Tibial nerve (tissue), 4 donors: Measurements from ENCODE around the gene LSM7. TPM values are rescaled to one million over a fixed set of nuclear protein-coding genes. Genes with fewer than 3 reads are reported as not detected.

ENCODE experiments used
- DNase-seq, 2 donors: peaks; one replicate each; pipeline ENCODE4 v3.0.0-alpha.2; 2019; ENCODE audit warnings: low spot score in 2 of 2
- H3K27ac ChIP-seq, 4 donors: fragments of 200-600 bp; sonication (generic) in 3 of 4; one replicate each; pipeline ENCODE4 v1.5.1; 2017 to 2019; ENCODE audit warnings: mild to moderate bottlenecking in 1 of 4
- H3K27me3 ChIP-seq, 2 donors: fragments of 200-600 bp; sonication (generic) in 1 of 2; one replicate each; pipeline versions ENCODE4 v1.5.1 to v1.6.0; 2017 to 2019
- H3K36me3 ChIP-seq, 3 donors: fragments of 200-600 bp; sonication (generic); one replicate each; pipeline ENCODE4 v1.5.1; 2018 to 2019
- H3K4me1 ChIP-seq, 4 donors: fragments of 200-600 bp; sonication (generic) in 3 of 4; one replicate each; pipeline ENCODE4 v1.5.1; 2017 to 2019
- H3K4me3 ChIP-seq, 4 donors: fragments of 200-600 bp; sonication (generic) in 3 of 4; one replicate each; pipeline ENCODE4 v1.5.1; 2017 to 2019; ENCODE audit warnings: mild to moderate bottlenecking in 1 of 4, moderate library complexity in 1 of 4
- H3K9me3 ChIP-seq, 4 donors: fragments of 200-600 bp; sonication (generic) in 3 of 4; one replicate each; pipeline ENCODE4 v1.5.1; 2017 to 2019
- CTCF ChIP-seq, 5 experiments: fragments of 200-600 bp in 3 of 5; fragments of 450-650 bp in 2 of 5; sonication (generic) in 3 of 5; IDR thresholded peaks; one replicate each; pipeline ENCODE4 v1.5.1; 2016 to 2019; ENCODE audit warnings: antibody characterized with exemption in 5 of 5, mild to moderate bottlenecking in 3 of 5, moderate library complexity in 2 of 5
- EP300 ChIP-seq, 2 donors: sonication (generic); formaldehyde crosslinking; IDR thresholded peaks; one replicate each; pipeline ENCODE4 v1.6.1; 2017; ENCODE audit warnings: antibody characterized with exemption in 2 of 2, mild to moderate bottlenecking in 1 of 2
- POLR2A ChIP-seq, 2 donors: fragments of 450-650 bp; IDR thresholded peaks; one replicate each; pipeline ENCODE4 v1.6.1; 2017; ENCODE audit warnings: antibody characterized with exemption in 2 of 2, mild to moderate bottlenecking in 2 of 2, moderate library complexity in 2 of 2
- WGBS, 2 donors: methylation state at CpG; one replicate each; pipeline ENCODE4 v1.1.5; 2018; 5-methylcytosine and 5-hydroxymethylcytosine counted together
- total RNA-seq, 4 donors: library from RNA; depleted of rRNA; stranded (reverse); fragments of >200 nt; gene quantifications; one replicate each; pipeline ENCODE4 v1.1.0, GENCODE V29; 2016

The LSM7 gene
- total RNA-seq, 4 donors from 2014 or later, result 54.1 to 167 (median 87.7) TPM

GRCh38 chr19:2290441-2291184 is 37.8 kb downstream of the LSM7 start:
- no peaks in the 10 kb centered on the region for H3K36me3 ChIP-seq
- DNase-seq, result no peak
- H3K4me3 ChIP-seq, result peak overlapping the region; percentile 10 to 55 (median 35)
- 2 to 4% methylated on average over 13 to 48 of the region's 82 CpGs for WGBS, 2 donors
- peaks cover 0 to 43% (median 17%) of the 10 kb centered on the region in 4 donors for H3K4me1 ChIP-seq
- no peaks in the 10 kb centered on the region for H3K9me3 ChIP-seq
- peak overlapping the region in 2 of 4 donors; percentile 35 to 82 for H3K27ac ChIP-seq
- TF ChIP-seq CTCF (IDR thresholded peaks at IDR 0.05), result no peak
- TF ChIP-seq POLR2A (IDR thresholded peaks at IDR 0.05), result no peak
- no peak for TF ChIP-seq EP300 (IDR thresholded peaks at IDR 0.05)
- H3K27me3 ChIP-seq, result peaks cover 0 to 58% of the 10 kb centered on the region in 2 donors

- DNase-seq, result no peak
- TF ChIP-seq EP300 (IDR thresholded peaks at IDR 0.05) (no peak), CTCF (IDR thresholded peaks at IDR 0.05) (no peak), POLR2A (IDR thresholded peaks at IDR 0.05) (no peak)
- Histone ChIP-seq H3K27me3 (peaks cover 0 to 58% of the 10 kb centered on the region in 2 donors), H3K4me1 (peaks cover 0 to 37% (median 17%) of the 10 kb centered on the region in 4 donors), H3K9me3 (no peaks in the 10 kb centered on the region), H3K4me3 (peak overlapping the region; percentile 18 to 55 (median 40)), H3K36me3 (no peaks in the 10 kb centered on the region), H3K27ac (peak overlapping the region in 3 of 4 donors; percentile 35 to 82 (median 64))
- 1 to 3% methylated on average over 18 to 47 of the region's 74 CpGs for WGBS, 2 donors
These were observed 38.5 kb downstream of the LSM7 start for GRCh38 chr19:2289714-2290435.

- Histone ChIP-seq H3K36me3 (no peaks in the 10 kb centered on the region), H3K4me1 (peaks cover 0 to 29% (median 13%) of the 10 kb centered on the region in 4 donors), H3K27me3 (peaks cover 0 to 50% of the 10 kb centered on the region in 2 donors), H3K4me3 (peak overlapping the region in 3 of 4 donors; percentile 28 to 55 (median 52)), H3K9me3 (no peaks in the 10 kb centered on the region), H3K27ac (peak overlapping the region in 3 of 4 donors; percentile 35 to 82 (median 64))
- no peak for TF ChIP-seq POLR2A (IDR thresholded peaks at IDR 0.05)
- no peak for TF ChIP-seq EP300 (IDR thresholded peaks at IDR 0.05)
- no peak for TF ChIP-seq CTCF (IDR thresholded peaks at IDR 0.05)
- WGBS, 2 donors, result 41 to 58% methylated on average over 14 to 28 of the region's 28 CpGs
- DNase-seq, result no peak
These were observed 39.3 kb downstream of the LSM7 start for GRCh38 chr19:2288818-2289713.

GRCh38 chr19:2288338-2288817 is 40.0 kb downstream of the LSM7 start:
- no peak overlapping the region for H3K4me3 ChIP-seq
- DNase-seq, result no peak
- TF ChIP-seq EP300 (IDR thresholded peaks at IDR 0.05), result no peak
- TF ChIP-seq CTCF (IDR thresholded peaks at IDR 0.05), result no peak
- no peak for TF ChIP-seq POLR2A (IDR thresholded peaks at IDR 0.05)
- H3K27me3 ChIP-seq, result peaks cover 0 to 47% of the 10 kb centered on the region in 2 donors
- 80 to 84% methylated on average over 13 to 14 of the region's 17 CpGs for WGBS, 2 donors
- peaks cover 0 to 28% (median 13%) of the 10 kb centered on the region in 4 donors for H3K4me1 ChIP-seq
- no peaks in the 10 kb centered on the region for H3K9me3 ChIP-seq
- H3K27ac ChIP-seq, result no peak overlapping the region
- H3K36me3 ChIP-seq, result no peaks in the 10 kb centered on the region
